Endodermal cell (in vitro differentiated cells): ENCODE data around the gene PSMD1. TPM values are rescaled to one million over a fixed set of nuclear protein-coding genes. Genes with fewer than 3 reads are reported as not detected.

ENCODE experiments used
- DNase-seq: peaks from one replicate; pipeline ENCODE4 v3.0.0-alpha.2; 2017
- H3K27ac ChIP-seq: 2 replicates; pipeline ENCODE4 v1.5.1; 2013; ENCODE audit warnings: mild to moderate bottlenecking, low read depth, low read length, moderate library complexity
- H3K27me3 ChIP-seq: 2 replicates; pipeline ENCODE4 v1.6.1; 2013; ENCODE audit warnings: mild to moderate bottlenecking, low read length, moderate library complexity; ENCODE audit not compliant: insufficient read depth, control insufficient read depth, poor library complexity, severe bottlenecking
- H3K36me3 ChIP-seq: 2 replicates; pipeline ENCODE4 v1.7.0; 2013; ENCODE audit warnings: mild to moderate bottlenecking, low read length, moderate library complexity; ENCODE audit not compliant: control insufficient read depth, insufficient read depth
- H3K4me1 ChIP-seq: one replicate; pipeline ENCODE4 v1.7.0; 2013; ENCODE audit warnings: low read length; ENCODE audit not compliant: control insufficient read depth, insufficient read depth
- H3K4me3 ChIP-seq: 2 replicates; pipeline ENCODE4 v1.5.1; 2013; ENCODE audit warnings: mild to moderate bottlenecking, low read length, moderate library complexity
- H3K9ac ChIP-seq: 2 replicates; pipeline ENCODE4 v1.6.1; 2013; ENCODE audit warnings: mild to moderate bottlenecking, low read length, moderate library complexity; ENCODE audit not compliant: poor library complexity, severe bottlenecking; ENCODE audit errors: extremely low read depth
- H3K9me3 ChIP-seq: 2 replicates; pipeline ENCODE4 v1.6.1; 2013; ENCODE audit warnings: mild to moderate bottlenecking, low read length, moderate library complexity; ENCODE audit not compliant: control insufficient read depth
- H3K27ac Mint-ChIP-seq: 2 replicates; pipeline ENCODE4 v1.8.0; 2020; ENCODE audit warnings: mixed read lengths
- H3K27me3 Mint-ChIP-seq: 2 replicates; pipeline ENCODE4 v1.8.0; 2021; ENCODE audit warnings: mild to moderate bottlenecking, mixed read lengths; ENCODE audit not compliant: insufficient read depth
- H3K36me3 Mint-ChIP-seq: 2 replicates; pipeline ENCODE4 v1.8.0; 2020; ENCODE audit warnings: low read depth, mixed read lengths
- H3K4me1 Mint-ChIP-seq: 2 replicates; pipeline ENCODE4 v1.8.0; 2020; ENCODE audit warnings: mixed read lengths
- H3K4me3 Mint-ChIP-seq: 2 replicates; pipeline ENCODE4 v1.8.0; 2020; ENCODE audit warnings: mild to moderate bottlenecking, moderate library complexity, mixed read lengths
- H3K9me3 Mint-ChIP-seq: 2 replicates; pipeline ENCODE4 v1.8.0; 2020; ENCODE audit warnings: mild to moderate bottlenecking, mixed read lengths
- WGBS, 2 experiments: methylation state at CpG; one replicate each; pipeline versions ENCODE4 v1.1.5 to v1.1.7; 2013; ENCODE audit warnings: missing lambda C conversion rate in 2 of 2, mixed read lengths in 1 of 2; ENCODE audit not compliant: insufficient coverage in 1 of 2, insufficient read length in 1 of 2; 5-methylcytosine and 5-hydroxymethylcytosine counted together
- long read RNA-seq, 4 experiments: library from polyadenylated mRNA in 2 of 4; library from RNA in 1 of 4; library from capped mRNA in 1 of 4; stranded (forward) in 3 of 4; unstranded in 1 of 4; transcript quantifications; one replicate each; pipeline ENCODE4 v2.0.0, GENCODE V29; 2020 to 2021; ENCODE audit warnings: inconsistent platforms in 1 of 4
- polyA plus RNA-seq, 2 experiments: library from polyadenylated mRNA; stranded (reverse); fragments of 50-300 nt; gene quantifications; one replicate each; pipeline ENCODE4 v1.2.3, GENCODE V29; 2013
- total RNA-seq, 2 donors: library from RNA; stranded (reverse); fragmentation: NEBNext Ultra II Directional in 1 of 2; extraction: Animal tissue kit (Norgen Biotek cat#: 25700) in 1 of 2; gene quantifications; 2 replicates in 1 of 2; 3 replicates in 1 of 2; pipeline ENCODE4 v1.2.1, GENCODE V29; 2021
- TF ChIP-seq, protein P1 (sequence below): fragments of 200-600 bp; sonication (generic); conservative IDR thresholded peaks from 2 replicates; pipeline ENCODE4 v1.5.0; 2021; ENCODE audit warnings: antibody characterized with exemption, mild to moderate bottlenecking

PSMD1 gene
- total RNA-seq, result 100 to 1,000 TPM; 148 to 158 TPM
- polyA plus RNA-seq (2013, experiment 1 of 2), result 102 TPM
- 99.3 TPM for polyA plus RNA-seq (2013, experiment 2 of 2)
- long read RNA-seq, experiment 1, transcript PSMD1-201 (25 exons, 3,326 nt), result major isoform, 36 of 81 reads
- long read RNA-seq, experiment 1, partial matches to known transcripts, result 36 of 81 reads
- long read RNA-seq, experiment 1, other reads (novel, unspliced or antisense), result 9 of 81 reads
- long read RNA-seq, experiment 2, transcript PSMD1-201 (25 exons, 3,326 nt), result major isoform, 384 of 435 reads
- long read RNA-seq, experiment 2, partial matches to known transcripts, result 34 of 435 reads
- long read RNA-seq, experiment 2, other reads (novel, unspliced or antisense), result 17 of 435 reads
- long read RNA-seq, experiment 3, transcript PSMD1-201 (25 exons, 3,326 nt), result major isoform, 107 of 1,732 reads
- long read RNA-seq, experiment 3, partial matches to known transcripts, result 1,572 of 1,732 reads
- long read RNA-seq, experiment 3, other reads (novel, unspliced or antisense), result 49 of 1,732 reads
- long read RNA-seq, experiment 4, transcript PSMD1-201 (25 exons, 3,326 nt), result major isoform, 38 of 174 reads
- long read RNA-seq, experiment 4, partial matches to known transcripts, result 127 of 174 reads
- long read RNA-seq, experiment 4, other reads (novel, unspliced or antisense), result 8 of 174 reads

DNA sequence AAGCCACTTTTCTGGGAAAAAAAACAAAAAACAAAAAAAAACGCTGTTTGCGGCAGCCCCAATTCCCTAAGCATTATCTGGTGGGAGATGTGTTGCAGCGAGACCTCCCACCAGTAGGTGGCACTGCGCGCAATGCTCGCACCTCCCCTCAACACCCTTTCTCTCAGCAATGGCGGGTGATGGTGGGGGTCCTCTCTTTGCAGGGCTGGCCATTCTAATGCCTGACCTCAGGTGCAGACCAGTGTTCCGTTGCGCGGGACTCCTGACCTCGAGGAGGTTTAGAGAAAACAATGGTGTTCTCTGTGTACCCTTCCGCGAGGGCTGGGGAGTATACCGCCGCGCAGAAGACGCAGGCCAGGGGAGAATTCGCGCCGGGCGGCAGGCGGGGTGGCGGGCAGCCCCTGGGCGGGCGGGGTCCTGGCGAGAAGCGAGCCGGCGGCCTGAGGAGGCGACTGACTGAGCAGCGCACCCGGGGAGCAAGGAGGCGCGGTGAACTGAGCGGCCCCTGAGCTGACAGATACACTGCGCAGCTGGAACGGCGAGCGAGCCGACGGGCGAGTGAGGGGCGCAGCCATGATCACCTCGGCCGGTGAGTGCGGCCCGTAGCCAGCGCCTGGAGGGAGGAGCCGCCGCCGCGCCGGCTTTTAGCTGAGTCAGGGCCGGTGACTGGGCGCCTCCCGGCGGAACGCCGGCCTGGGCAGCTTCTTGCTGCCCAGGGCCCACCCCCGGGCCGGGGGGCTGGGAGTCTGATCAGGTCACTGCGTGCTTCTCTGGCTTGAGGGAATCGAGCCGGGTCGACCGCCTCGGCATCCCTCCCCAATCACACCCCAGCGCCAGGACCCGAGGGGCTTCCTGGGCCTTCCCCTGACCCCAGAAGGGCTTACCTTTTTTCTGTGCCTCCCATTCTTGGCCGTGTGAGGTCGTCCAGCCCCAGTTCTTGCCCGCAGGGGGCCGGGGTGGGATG, at the start of gene PSMD1:
Gene PSMD1 (plus strand): TSS at position 415 of the 964 bp plus-strand sequence. CDS start 159 bp downstream, at position 574.
- H3K36me3 Mint-ChIP-seq, result peaks cover 7% of the 10 kb centered on the region
- peak; percentile 97 for DNase-seq
- Histone ChIP-seq H3K9me3 (no peaks in the 10 kb centered on the region), H3K36me3 (peaks cover 27% of the 10 kb centered on the region), H3K27ac (peak within 1 kb of the TSS; percentile 99), H3K4me3 (peak within 1 kb of the TSS; percentile 94), H3K27me3 (peaks cover 12% of the 10 kb centered on the region), H3K4me1 (no peaks in the 10 kb centered on the region), H3K9ac (peak within 1 kb of the TSS; percentile 97)
- TF ChIP-seq, protein P1, sequence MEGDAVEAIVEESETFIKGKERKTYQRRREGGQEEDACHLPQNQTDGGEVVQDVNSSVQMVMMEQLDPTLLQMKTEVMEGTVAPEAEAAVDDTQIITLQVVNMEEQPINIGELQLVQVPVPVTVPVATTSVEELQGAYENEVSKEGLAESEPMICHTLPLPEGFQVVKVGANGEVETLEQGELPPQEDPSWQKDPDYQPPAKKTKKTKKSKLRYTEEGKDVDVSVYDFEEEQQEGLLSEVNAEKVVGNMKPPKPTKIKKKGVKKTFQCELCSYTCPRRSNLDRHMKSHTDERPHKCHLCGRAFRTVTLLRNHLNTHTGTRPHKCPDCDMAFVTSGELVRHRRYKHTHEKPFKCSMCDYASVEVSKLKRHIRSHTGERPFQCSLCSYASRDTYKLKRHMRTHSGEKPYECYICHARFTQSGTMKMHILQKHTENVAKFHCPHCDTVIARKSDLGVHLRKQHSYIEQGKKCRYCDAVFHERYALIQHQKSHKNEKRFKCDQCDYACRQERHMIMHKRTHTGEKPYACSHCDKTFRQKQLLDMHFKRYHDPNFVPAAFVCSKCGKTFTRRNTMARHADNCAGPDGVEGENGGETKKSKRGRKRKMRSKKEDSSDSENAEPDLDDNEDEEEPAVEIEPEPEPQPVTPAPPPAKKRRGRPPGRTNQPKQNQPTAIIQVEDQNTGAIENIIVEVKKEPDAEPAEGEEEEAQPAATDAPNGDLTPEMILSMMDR, result peak; percentile 94
- H3K4me3 Mint-ChIP-seq, result peak within 1 kb of the TSS; percentile 82
- peak within 1 kb of the TSS; percentile 100 for H3K27ac Mint-ChIP-seq
- H3K4me1 Mint-ChIP-seq, result peaks cover 21% of the 10 kb centered on the region
- whole genome bisulfite sequencing, 2 experiments, result 0 to 1% methylated on average over 46 to 73 of the region's 73 CpGs
- peaks cover 28% of the 10 kb centered on the region for H3K27me3 Mint-ChIP-seq
- H3K9me3 Mint-ChIP-seq, result no peaks in the 10 kb centered on the region

DNA sequence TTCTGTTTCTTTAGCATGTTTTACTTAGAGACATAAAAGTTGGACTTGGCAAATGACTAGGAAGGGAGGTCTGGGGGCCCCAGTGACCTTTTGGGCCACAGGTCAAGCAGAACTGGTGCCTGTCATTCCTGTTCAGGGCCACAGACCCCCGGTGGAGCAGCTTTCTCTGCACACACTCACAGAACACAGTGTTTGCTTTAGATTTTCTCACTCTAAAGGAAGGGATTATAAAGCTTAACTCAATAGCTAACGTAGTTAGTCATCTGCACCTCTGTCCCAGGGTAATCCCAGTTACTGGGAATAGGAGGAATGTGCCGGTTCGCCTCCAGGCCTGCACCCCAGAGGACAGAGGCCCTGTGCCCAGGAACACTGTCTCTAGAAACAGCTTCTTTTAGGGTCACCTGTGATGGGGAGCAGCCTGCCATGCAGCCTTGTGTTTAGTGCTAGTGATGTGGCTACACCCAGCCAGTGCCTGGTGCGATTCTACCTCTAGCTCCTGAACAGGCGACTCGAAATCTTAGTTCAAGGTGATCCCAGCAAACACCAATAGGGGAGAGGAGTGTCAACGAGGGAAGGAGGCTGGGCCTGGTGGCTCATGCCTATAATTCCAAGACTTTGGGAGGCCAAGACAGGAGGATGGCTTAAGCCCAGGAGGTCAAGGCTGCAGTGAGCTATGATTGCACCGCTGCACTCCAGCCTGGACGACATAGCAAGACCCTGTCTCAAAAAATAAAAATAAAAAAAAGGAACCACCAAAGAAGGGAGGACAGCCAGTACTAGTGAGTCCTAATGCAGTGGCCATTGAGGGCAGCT, 49.2 kb upstream of the PSMD1 start:
- no peak overlapping the region for H3K27ac Mint-ChIP-seq
- H3K27me3 Mint-ChIP-seq, result peaks cover 36% of the 10 kb centered on the region
- no peaks in the 10 kb centered on the region for H3K4me1 ChIP-seq
- peaks cover 30% of the 10 kb centered on the region for H3K27me3 ChIP-seq
- no peak overlapping the region for H3K4me3 ChIP-seq
- TF ChIP-seq, protein P1, result peak; percentile 32
- WGBS, 2 experiments, result 84 to 88% methylated on average over 7 to 10 of the region's 10 CpGs
- peaks cover 2% of the 10 kb centered on the region for H3K36me3 Mint-ChIP-seq
- H3K9ac ChIP-seq, result no peak overlapping the region
- H3K4me3 Mint-ChIP-seq, result no peak overlapping the region
- H3K4me1 Mint-ChIP-seq, result peaks cover 4% of the 10 kb centered on the region
- no peaks in the 10 kb centered on the region for H3K9me3 ChIP-seq
- no peak overlapping the region for H3K27ac ChIP-seq
- no peak for DNase-seq
- H3K9me3 Mint-ChIP-seq, result peaks cover 5% of the 10 kb centered on the region
- H3K36me3 ChIP-seq, result no peaks in the 10 kb centered on the region
